Colon (tissue), 2 donors: ENCODE measurements around the gene ZNF354B.

ENCODE experiments used
- FAIRE-seq: peaks from 2 replicates; lab custom pipeline; 2012; peaks lifted over from hg19 to GRCh38; lab: Jason Lieb, UNC
- donor health status: control.
- donor health status: control.

Gene ZNF354B

DNA sequence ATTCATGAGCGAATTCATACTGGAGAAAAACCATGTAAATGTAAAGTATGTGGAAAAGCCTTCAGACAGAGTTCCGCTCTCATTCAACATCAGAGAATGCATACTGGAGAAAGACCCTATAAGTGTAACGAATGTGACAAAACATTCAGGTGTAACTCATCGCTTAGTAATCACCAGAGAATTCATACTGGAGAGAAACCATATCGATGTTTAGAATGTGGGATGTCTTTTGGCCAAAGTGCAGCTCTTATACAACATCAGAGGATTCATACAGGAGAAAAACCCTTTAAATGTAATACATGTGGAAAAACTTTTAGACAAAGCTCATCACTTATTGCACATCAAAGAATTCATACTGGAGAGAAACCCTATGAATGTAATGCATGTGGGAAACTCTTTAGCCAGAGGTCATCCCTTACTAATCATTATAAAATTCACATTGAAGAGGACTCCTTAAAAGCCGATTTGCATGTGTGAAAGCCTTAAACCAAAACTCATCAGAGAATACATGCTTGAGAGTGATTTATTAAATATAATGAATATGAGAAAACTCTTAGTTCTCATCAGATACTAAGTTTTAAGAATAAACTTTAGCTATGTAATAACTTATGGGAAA, 24.2 kb downstream of the ZNF354B start:
- no peak for FAIRE-seq

GRCh38 chr5:178895615-178896571, 36.1 kb downstream of the ZNF354B start, which contains the start of gene ZFP2:
Gene ZFP2, plus strand, starts transcription at chr5:178895913. Its CDS starts 35,401 bp downstream, at chr5:178931314.
- FAIRE-seq: no peak

DNA sequence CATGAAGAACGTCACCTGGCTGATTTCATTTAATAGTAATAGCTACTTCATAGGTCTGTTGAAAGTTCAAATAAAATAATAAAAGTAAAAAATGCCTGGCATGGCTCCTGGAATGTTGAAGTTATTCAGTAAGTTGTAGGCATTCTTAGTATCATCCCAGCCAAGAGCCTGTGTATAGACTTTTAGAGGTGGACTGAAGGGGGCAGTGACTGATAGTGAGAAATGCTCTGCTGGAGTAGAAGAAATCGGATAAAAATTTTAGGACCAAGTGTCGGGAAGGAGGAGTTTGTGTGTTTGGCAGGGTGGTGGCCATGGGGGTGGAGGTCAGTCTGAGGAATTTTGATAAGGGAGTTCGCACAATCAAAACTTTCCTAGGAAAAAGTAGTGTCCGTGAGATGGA, 39.5 kb downstream of the ZNF354B start:
- FAIRE-seq: no peak

- no peak for FAIRE-seq
Measured at GRCh38 chr5:178902849-178903248, 43.1 kb downstream of the ZNF354B start.

GRCh38 chr5:178931846-178932760, 72.3 kb downstream of the ZNF354B start:
- no peak for FAIRE-seq
